ENCODE data around the gene ANAPC2.
A peak's percentile ranks its signal among the peaks of the same experiment; 100 is the strongest.

ANAPC2 gene

GRCh38 chr9:137168904-137169856, 19.2 kb downstream of the ANAPC2 start:
- Histone ChIP-seq H4K20me1 (peaks cover 0 to 89% (median 29%) of the 10 kb centered on the region in 11 experiments; a peak in 17 of 22 replicates), H3K4me1 (peaks cover 30 to 97% (median 95%) of the 10 kb centered on the region in 10 experiments), H3K4me2 (peak overlapping the region; percentile 96 to 100 (median 100)), H3K27me3 (peaks cover 0 to 87% (median 18%) of the 10 kb centered on the region in 11 experiments; a peak in 16 of 22 replicates), H3K36me3 (peaks cover 0 to 6% (median 0%) of the 10 kb centered on the region in 11 experiments; a peak in 2 of 22 replicates), H3K27ac (peak overlapping the region in 6 of 11 experiments; percentile 0 to 57 (median 49); a peak in 10 of 22 replicates), H3K4me3 (peak overlapping the region; percentile 55 to 75 (median 66)), H3K9me3 (replicated peaks in 1 of 11) (no peaks in the 10 kb centered on the region), H3K9ac (peak overlapping the region; percentile 26 to 79 (median 66); a peak in 19 of 22 replicates)
- TF ChIP-seq Cebpa-rat (IDR thresholded peaks at IDR 0.05) = no peak

GRCh38 chr9:137168573-137168903, 19.8 kb downstream of the ANAPC2 start:
- peaks cover 0 to 11% (median 0%) of the 10 kb centered on the region in 11 experiments; a peak in 2 of 22 replicates for H3K36me3 ChIP-seq
- H4K20me1 ChIP-seq = peaks cover 0 to 84% (median 28%) of the 10 kb centered on the region in 11 experiments; a peak in 16 of 22 replicates
- H3K4me2 ChIP-seq = peak overlapping the region; percentile 96 to 100 (median 100)
- TF ChIP-seq Cebpa-rat (IDR thresholded peaks at IDR 0.05) = no peak
- peak overlapping the region in 6 of 11 experiments; percentile 0 to 57 (median 49); a peak in 10 of 22 replicates for H3K27ac ChIP-seq
- peaks cover 23 to 95% (median 88%) of the 10 kb centered on the region in 10 experiments for H3K4me1 ChIP-seq
- H3K27me3 ChIP-seq = peaks cover 0 to 80% (median 18%) of the 10 kb centered on the region in 11 experiments; a peak in 16 of 22 replicates
- H3K9ac ChIP-seq = peak overlapping the region; percentile 26 to 79 (median 66); a peak in 19 of 22 replicates
- peak overlapping the region; percentile 55 to 75 (median 66) for H3K4me3 ChIP-seq
- no peaks in the 10 kb centered on the region for H3K9me3 ChIP-seq (replicated peaks in 1 of 11)

GRCh38 chr9:137167747-137168572, 20.4 kb downstream of the ANAPC2 start:
- Histone ChIP-seq H3K4me3 (peak overlapping the region; percentile 55 to 75 (median 66); a peak in 18 of 20 replicates), H3K4me1 (peaks cover 17 to 89% (median 82%) of the 10 kb centered on the region in 10 experiments), H4K20me1 (peaks cover 0 to 78% (median 25%) of the 10 kb centered on the region in 11 experiments; a peak in 16 of 22 replicates), H3K36me3 (peaks cover 0 to 11% (median 0%) of the 10 kb centered on the region in 11 experiments; a peak in 2 of 22 replicates), H3K9me3 (replicated peaks in 1 of 11) (no peaks in the 10 kb centered on the region), H3K27me3 (peaks cover 0 to 75% (median 18%) of the 10 kb centered on the region in 11 experiments; a peak in 16 of 22 replicates), H3K27ac (no peak overlapping the region; a peak in 1 of 22 replicates), H3K4me2 (peak overlapping the region; percentile 96 to 100 (median 100)), H3K9ac (peak overlapping the region in 5 of 11 experiments; percentile 46 to 78 (median 65); a peak in 8 of 22 replicates)
- no peak for TF ChIP-seq Cebpa-rat (IDR thresholded peaks at IDR 0.05)

DNA sequence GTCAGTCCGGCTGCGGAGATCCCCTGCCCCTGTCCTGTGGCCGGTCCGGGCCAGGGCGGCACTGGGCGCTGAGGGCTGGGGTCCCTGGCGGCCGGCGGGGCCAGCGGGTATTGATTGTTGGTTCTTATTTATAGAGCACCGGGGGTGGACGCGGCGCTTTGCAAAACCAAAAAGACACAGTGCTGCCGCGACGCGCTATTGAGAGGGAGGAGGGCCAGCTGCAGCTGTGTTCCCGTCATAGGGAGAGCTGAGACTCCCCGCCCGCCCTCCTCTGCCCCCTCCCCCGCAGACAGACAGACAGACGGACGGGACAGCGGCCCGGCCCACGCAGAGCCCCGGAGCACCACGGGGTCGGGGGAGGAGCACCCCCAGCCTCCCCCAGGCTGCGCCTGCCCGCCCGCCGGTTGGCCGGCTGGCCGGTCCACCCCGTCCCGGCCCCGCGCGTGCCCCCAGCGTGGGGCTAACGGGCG, 21.0 kb downstream of the ANAPC2 start:
- H3K4me2 ChIP-seq = peak overlapping the region in 10 of 11 experiments; percentile 96 to 100 (median 100); a peak in 19 of 22 replicates

DNA sequence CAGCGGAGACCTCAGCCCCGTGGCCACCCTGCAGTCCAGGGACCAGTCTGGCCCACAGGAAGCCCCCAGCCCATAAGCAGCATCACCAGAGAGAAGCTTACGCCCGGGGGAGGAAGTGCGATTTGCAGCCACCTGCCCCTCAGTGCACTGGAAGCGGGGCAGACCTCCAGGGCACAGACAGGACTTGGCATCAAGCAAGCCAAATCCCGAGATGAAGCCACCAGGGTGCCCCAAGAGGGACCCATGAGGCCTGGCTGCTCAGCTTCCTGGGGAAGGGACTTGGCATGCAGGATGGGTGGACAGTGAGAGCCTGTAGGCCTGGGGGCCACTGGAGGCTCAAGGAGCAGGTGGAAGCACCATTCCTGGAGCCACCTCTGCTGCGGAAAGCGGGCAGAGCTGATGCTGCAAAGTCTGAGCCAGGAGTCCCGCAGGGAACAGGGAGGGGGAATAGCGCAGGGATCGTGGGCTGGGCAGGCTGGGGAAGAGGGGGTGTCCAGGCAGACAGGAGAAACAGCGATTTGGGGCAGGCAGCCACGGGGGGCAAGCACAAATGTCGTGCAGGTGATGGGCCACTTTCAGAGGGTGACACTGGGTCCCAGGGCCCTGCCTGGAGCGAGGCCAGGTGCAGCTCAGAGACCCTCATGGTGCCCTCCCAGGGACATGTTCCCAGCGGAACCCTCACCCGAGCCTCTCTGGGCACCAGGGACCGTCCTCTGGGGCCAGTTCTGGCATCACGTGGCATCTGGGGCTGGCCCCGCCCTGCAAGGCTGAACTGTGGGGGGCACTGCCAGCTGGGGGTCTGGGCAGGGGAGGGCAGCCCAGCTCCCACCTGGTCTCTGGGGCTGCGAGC, 21.8 kb downstream of the ANAPC2 start:
- H3K4me2 ChIP-seq = peak overlapping the region in 9 of 11 experiments; percentile 32 to 100 (median 100); a peak in 19 of 22 replicates
- peaks cover 0 to 62% (median 18%) of the 10 kb centered on the region in 11 experiments; a peak in 16 of 22 replicates for H3K27me3 ChIP-seq

More for the DNA sequence above, 21.0 kb downstream of the ANAPC2 start:
- peak overlapping the region in 4 of 11 experiments; percentile 46 to 78 (median 68); a peak in 7 of 22 replicates for H3K9ac ChIP-seq
- peaks cover 0 to 11% (median 0%) of the 10 kb centered on the region in 11 experiments; a peak in 2 of 22 replicates for H3K36me3 ChIP-seq
- H3K27ac ChIP-seq = no peak overlapping the region; a peak in 1 of 22 replicates
- peaks cover 0 to 72% (median 20%) of the 10 kb centered on the region in 11 experiments; a peak in 16 of 22 replicates for H4K20me1 ChIP-seq
- H3K9me3 ChIP-seq (replicated peaks in 1 of 11) = no peaks in the 10 kb centered on the region
- peak overlapping the region in 4 of 10 experiments; percentile 65 to 75 (median 70); a peak in 6 of 20 replicates for H3K4me3 ChIP-seq
- TF ChIP-seq Cebpa-rat (IDR thresholded peaks at IDR 0.05) = no peak
- peaks cover 0 to 69% (median 18%) of the 10 kb centered on the region in 11 experiments; a peak in 16 of 22 replicates for H3K27me3 ChIP-seq
- H3K4me1 ChIP-seq = peaks cover 17 to 82% (median 76%) of the 10 kb centered on the region in 10 experiments

DNA sequence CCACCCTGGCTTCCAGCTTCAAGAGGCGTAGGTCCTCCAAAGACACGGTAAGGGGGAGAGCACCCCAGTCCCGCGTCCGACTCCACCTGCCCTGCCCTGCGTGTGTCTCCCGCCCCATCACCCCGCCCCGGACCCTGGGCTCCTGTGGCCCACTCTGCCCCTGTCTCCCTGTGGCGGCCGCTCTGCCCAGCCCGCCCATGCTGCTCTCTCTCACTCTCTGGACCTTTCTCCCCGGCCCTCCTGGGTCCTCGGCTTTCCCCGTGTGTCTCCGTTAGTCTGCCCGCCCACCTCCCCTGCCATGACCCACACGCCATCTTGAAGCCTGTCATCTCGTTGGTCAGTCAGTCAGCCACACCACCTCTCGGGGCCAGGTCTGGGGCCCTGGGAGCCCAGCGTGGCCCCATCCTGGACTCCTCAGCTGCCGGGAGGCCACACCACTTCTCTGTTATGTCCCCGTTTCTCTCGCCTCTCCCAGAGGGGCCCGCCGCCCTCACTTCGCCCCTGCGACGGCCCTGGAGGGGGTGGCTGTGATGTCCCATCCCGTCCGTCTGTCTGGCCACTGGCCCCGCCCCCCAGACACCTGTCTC, 23.0 kb downstream of the ANAPC2 start:
- H4K20me1 ChIP-seq = peaks cover 0 to 55% (median 20%) of the 10 kb centered on the region in 11 experiments; a peak in 16 of 22 replicates
- H3K27ac ChIP-seq = no peak overlapping the region
- no peaks in the 10 kb centered on the region for H3K9me3 ChIP-seq (replicated peaks in 1 of 11)
- no peak for TF ChIP-seq Cebpa-rat (IDR thresholded peaks at IDR 0.05)
- H3K36me3 ChIP-seq = peaks cover 0 to 11% (median 0%) of the 10 kb centered on the region in 11 experiments; a peak in 2 of 22 replicates
- peaks cover 0 to 54% (median 18%) of the 10 kb centered on the region in 11 experiments; a peak in 16 of 22 replicates for H3K27me3 ChIP-seq
- peak overlapping the region in 3 of 11 experiments; percentile 10 to 44 (median 31); a peak in 2 of 22 replicates for H3K9ac ChIP-seq
- H3K4me2 ChIP-seq = peak overlapping the region in 8 of 11 experiments; percentile 96 to 100 (median 100); a peak in 15 of 22 replicates
- H3K4me3 ChIP-seq = no peak overlapping the region
- H3K4me1 ChIP-seq = peaks cover 17 to 66% (median 56%) of the 10 kb centered on the region in 10 experiments

More for the DNA sequence above, 21.8 kb downstream of the ANAPC2 start:
- H3K9ac ChIP-seq = peak overlapping the region in 4 of 11 experiments; percentile 10 to 52 (median 38); a peak in 6 of 22 replicates
- no peaks in the 10 kb centered on the region for H3K9me3 ChIP-seq (replicated peaks in 1 of 11)
- peaks cover 17 to 75% (median 69%) of the 10 kb centered on the region in 10 experiments for H3K4me1 ChIP-seq
- H3K4me3 ChIP-seq = peak overlapping the region in 2 of 10 experiments; percentile 69 to 70; a peak in 4 of 20 replicates
- H3K36me3 ChIP-seq = peaks cover 0 to 11% (median 0%) of the 10 kb centered on the region in 11 experiments; a peak in 2 of 22 replicates
- no peak for TF ChIP-seq Cebpa-rat (IDR thresholded peaks at IDR 0.05)
- H3K27ac ChIP-seq = no peak overlapping the region
- peaks cover 0 to 65% (median 20%) of the 10 kb centered on the region in 11 experiments; a peak in 16 of 22 replicates for H4K20me1 ChIP-seq

Measured in BLaER1 treated with 17β-estradiol and CSF1 and Interleukin-3, amounts not matched to agents 10 nM and 100 nM (cell line).